ENCODE data around the gene PLA2G10.
"Not testable (repeated sequence)": the region's sequence is repeated elsewhere in the genome, so short reads cannot be mapped to it uniquely, and the experiment has no call there.

Gene PLA2G10

DNA sequence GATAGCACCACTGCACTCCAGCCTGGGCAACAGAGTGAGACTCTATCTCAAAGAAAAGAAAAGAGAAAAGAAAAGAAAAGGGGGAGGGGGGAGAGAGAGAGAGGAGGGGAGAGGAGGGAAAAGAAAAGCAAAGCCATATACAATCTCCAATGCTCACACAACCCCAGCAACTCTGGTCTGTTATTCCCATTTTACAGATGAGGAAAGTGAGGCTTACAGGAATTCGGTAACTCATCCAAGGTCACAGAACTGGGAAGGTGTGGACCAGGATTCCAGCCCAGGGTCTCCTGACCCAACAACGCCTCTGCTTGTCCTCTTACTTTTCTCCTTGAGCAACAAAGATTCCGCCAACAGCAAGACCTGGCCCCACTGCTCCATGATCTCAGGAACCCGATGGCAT is 13.0 kb downstream of the PLA2G10 start:
- no peak overlapping the region for H3K4me3 ChIP-seq (ENCODE audit: low read depth, low read length)
- TF ChIP-seq, protein P1, sequence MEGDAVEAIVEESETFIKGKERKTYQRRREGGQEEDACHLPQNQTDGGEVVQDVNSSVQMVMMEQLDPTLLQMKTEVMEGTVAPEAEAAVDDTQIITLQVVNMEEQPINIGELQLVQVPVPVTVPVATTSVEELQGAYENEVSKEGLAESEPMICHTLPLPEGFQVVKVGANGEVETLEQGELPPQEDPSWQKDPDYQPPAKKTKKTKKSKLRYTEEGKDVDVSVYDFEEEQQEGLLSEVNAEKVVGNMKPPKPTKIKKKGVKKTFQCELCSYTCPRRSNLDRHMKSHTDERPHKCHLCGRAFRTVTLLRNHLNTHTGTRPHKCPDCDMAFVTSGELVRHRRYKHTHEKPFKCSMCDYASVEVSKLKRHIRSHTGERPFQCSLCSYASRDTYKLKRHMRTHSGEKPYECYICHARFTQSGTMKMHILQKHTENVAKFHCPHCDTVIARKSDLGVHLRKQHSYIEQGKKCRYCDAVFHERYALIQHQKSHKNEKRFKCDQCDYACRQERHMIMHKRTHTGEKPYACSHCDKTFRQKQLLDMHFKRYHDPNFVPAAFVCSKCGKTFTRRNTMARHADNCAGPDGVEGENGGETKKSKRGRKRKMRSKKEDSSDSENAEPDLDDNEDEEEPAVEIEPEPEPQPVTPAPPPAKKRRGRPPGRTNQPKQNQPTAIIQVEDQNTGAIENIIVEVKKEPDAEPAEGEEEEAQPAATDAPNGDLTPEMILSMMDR (IDR thresholded peaks at IDR 0.05; ENCODE audit: insufficient read depth, low read length, missing control alignments), result no peak
- ChIA-PET CTCF (no interaction called here), POLR2A (no interaction called here)
- no peak for DNase-seq (ENCODE audit: low read depth, low spot score)

- CTCF ChIA-PET; DNase-seq (ENCODE audit: low read depth, low spot score); POLR2A ChIA-PET: not testable (repeated sequence)
Measured at GRCh38 chr16:14680396-14680795, 13.7 kb downstream of the PLA2G10 start.

DNA sequence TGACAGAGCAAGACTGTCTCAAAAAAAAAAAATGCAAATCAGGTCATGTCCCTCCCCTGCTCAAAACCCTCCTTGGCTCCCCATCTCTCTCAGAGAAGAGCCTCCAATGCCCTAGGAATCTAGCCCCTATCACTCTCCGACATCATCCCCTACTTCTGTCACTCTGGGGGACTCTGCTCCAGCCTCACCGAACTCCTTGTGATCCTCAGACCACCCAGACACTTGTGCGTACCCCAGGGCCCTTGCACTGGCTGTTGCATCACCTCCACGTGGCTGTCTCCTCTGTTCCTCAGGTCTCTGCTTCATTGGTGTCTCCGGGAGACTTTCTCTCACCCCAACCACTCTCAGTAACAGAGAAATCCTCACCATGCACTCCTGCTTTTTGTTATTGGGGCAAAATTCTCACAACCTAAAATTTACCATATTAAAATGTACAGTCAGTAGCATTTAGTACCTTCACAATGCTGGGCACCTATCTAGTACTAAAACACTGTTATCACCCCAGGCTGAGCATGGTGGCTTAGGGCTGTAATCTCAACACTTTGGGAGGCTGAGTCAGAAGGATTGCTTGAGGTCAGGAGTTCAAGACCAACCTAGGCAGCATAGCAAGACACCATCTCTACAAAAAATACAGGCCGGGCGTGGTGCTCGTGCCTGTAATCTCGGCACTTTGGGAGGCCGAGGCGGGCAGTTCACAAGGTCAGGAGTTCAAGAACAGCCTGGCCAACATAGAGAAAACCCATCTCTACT is 15.2 kb downstream of the PLA2G10 start:
- H3K4me3 ChIP-seq (ENCODE audit: low read depth, low read length), result no peak overlapping the region
- POLR2A ChIA-PET, result no interaction called here
- DNase-seq (ENCODE audit: low read depth, low spot score), result no peak
- CTCF ChIA-PET, result no interaction called here
- TF ChIP-seq, protein P1 (IDR thresholded peaks at IDR 0.05; ENCODE audit: insufficient read depth, low read length, missing control alignments), result no peak

More at GRCh38 chr16:14680396-14680795, 13.7 kb downstream of the PLA2G10 start:
- H3K4me3 ChIP-seq (ENCODE audit: low read depth, low read length), result not testable (repeated sequence)

GRCh38 chr16:14677627-14678026 is 16.5 kb downstream of the PLA2G10 start:
- POLR2A ChIA-PET, result no interaction called here
- TF ChIP-seq, protein P1 (IDR thresholded peaks at IDR 0.05; ENCODE audit: insufficient read depth, low read length, missing control alignments), result no peak
- CTCF ChIA-PET, result no interaction called here
- DNase-seq (ENCODE audit: low read depth, low spot score), result no peak
- no peak overlapping the region for H3K4me3 ChIP-seq (ENCODE audit: low read depth, low read length)

GRCh38 chr16:14676633-14677032 is 17.5 kb downstream of the PLA2G10 start:
- TF ChIP-seq, protein P1 (IDR thresholded peaks at IDR 0.05; ENCODE audit: insufficient read depth, low read length, missing control alignments), result no peak
- POLR2A ChIA-PET, result no interaction called here
- CTCF ChIA-PET, result no interaction called here
- no peak overlapping the region for H3K4me3 ChIP-seq (ENCODE audit: low read depth, low read length)
- DNase-seq (ENCODE audit: low read depth, low spot score), result no peak

GRCh38 chr16:14672403-14672971 is 21.6 kb downstream of the PLA2G10 start:
- ChIA-PET CTCF (interaction anchor here (0.7 kb wide), 1 partner anchor 12 kb away, joined by 4 read pairs; no protein-coding TSS in a partner anchor), POLR2A (no interaction called here)
- TF ChIP-seq, protein P1 (IDR thresholded peaks at IDR 0.05; ENCODE audit: insufficient read depth, low read length, missing control alignments), result no peak
- no peak for DNase-seq (ENCODE audit: low read depth, low spot score)
- H3K4me3 ChIP-seq (ENCODE audit: low read depth, low read length), result no peak overlapping the region

DNA sequence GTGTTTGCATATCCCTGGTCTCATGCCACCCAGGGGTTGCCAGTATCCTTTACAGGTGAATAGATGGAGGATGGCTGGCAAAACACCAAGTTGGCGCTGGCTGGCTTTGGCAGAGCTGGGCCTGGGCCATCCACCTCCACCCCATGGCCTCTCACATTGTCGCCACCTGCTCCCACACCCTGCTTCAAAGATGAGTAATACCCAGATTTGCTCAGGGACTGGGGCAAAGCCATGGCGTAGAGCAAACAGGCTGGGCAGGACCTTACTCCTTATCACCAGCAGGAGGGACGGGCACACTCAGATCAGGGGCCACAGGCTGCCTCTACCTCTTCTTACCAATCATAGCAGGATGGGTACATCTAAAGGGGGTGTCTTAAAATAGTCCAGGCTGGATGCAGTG is 24.3 kb downstream of the PLA2G10 start:
- no peak for DNase-seq (ENCODE audit: low read depth, low spot score)
- CTCF ChIA-PET, result no interaction called here
- no peak overlapping the region for H3K4me3 ChIP-seq (ENCODE audit: low read depth, low read length)
- TF ChIP-seq, protein P1 (IDR thresholded peaks at IDR 0.05; ENCODE audit: insufficient read depth, low read length, missing control alignments), result no peak
- POLR2A ChIA-PET, result no interaction called here

Data from AG04449 (cell line).